Jurkat, Clone E6-1 (cell line): ENCODE results near the gene POMT1.
"Not testable (repeated sequence)": the region's sequence is repeated elsewhere in the genome, so short reads cannot be mapped to it uniquely, and the experiment has no call there.

Source experiments
- DNase-seq: peaks from one replicate; pipeline ENCODE4 v3.0.0-alpha.2; 2011; ENCODE audit warnings: low read depth, low spot score
- H3K4me3 ChIP-seq: 2 replicates; pipeline ENCODE4 v1.5.1; 2011; ENCODE audit warnings: mild to moderate bottlenecking, low read length, control low read depth, moderate library complexity

The POMT1 gene

DNA sequence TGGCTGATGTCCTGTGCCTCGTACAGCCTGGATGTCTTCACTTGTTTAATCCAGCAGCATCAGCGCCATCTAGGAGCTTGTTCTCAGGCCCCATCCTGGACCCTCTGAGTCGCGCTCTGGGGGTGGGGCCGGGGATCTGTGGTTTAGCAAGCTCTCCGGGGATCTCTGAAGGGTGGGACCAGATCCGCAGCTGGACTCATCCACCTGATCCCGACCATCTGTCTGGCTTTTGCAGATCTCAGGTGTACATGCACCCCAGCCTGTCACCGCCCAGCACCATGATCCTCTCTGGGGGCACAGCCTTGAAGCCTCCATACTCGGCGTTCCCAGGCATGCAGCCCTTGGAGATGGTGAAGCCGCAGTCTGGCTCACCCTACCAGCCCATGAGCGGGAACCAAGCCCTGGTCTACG lies 15.1 kb upstream of the POMT1 start:
- H3K4me3 ChIP-seq: no peak overlapping the region
- no peak for DNase-seq

- DNase-seq: no peak
- H3K4me3 ChIP-seq: no peak overlapping the region
These were observed 12.2 kb upstream of the POMT1 start for GRCh38 chr9:131490514-131490913.

- no peak for DNase-seq
- H3K4me3 ChIP-seq: no peak overlapping the region
These were observed 11.6 kb upstream of the POMT1 start for GRCh38 chr9:131491001-131491710.

DNA sequence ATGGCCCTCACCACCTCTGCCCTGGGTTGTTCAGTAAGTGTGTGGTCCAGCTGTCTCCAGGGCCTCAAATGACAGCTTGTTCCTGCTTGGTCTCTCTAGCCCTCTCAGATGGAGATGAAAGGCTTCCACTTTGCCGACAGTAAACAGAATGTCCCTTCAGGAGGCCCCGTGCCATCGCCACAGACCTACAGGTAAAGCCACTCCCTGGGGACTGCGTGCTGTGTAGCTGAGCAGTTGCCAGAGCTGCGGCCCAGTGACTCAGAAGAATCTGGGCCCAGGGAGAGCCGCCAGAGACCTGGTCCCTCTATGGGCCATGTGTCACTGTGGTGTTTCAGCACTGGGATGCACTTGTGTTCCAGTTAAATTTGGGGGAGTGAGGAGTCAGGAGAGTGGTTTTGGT lies 10.6 kb upstream of the POMT1 start:
- no peak overlapping the region for H3K4me3 ChIP-seq
- DNase-seq: no peak

GRCh38 chr9:131494296-131494870 lies 8.3 kb upstream of the POMT1 start:
- no peak for DNase-seq
- no peak overlapping the region for H3K4me3 ChIP-seq

GRCh38 chr9:131495785-131496184 lies 6.9 kb upstream of the POMT1 start:
- no peak for DNase-seq
- no peak overlapping the region for H3K4me3 ChIP-seq

DNA sequence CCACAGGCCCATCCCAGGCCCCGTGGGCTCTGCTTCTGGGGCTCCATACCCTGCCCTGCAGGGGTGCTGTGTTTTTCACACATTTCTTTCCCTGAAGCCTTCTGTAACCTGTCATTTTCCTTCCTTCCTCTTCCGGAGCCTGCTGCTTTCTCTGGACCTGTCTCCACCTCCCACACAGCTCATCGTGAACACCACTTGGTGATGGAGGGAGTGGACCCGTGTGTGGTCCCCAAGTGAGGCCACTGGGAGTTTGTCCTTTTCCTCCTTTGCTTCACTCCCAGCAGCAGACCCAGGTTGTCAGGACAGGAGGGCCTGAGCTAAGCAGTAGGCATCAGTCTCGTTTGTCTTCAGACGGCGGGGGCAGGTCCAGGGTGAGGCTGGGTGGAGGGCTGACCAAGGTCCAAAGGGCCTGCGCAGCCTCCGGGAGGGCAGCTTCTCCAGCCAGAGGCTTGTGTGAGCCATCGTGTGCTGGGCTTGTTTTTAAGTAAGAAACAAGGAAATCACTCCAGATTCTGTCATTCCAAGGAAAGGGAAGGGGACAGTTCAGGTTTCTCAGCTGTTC lies 5.8 kb upstream of the POMT1 start:
- no peak for DNase-seq
- no peak overlapping the region for H3K4me3 ChIP-seq

DNA sequence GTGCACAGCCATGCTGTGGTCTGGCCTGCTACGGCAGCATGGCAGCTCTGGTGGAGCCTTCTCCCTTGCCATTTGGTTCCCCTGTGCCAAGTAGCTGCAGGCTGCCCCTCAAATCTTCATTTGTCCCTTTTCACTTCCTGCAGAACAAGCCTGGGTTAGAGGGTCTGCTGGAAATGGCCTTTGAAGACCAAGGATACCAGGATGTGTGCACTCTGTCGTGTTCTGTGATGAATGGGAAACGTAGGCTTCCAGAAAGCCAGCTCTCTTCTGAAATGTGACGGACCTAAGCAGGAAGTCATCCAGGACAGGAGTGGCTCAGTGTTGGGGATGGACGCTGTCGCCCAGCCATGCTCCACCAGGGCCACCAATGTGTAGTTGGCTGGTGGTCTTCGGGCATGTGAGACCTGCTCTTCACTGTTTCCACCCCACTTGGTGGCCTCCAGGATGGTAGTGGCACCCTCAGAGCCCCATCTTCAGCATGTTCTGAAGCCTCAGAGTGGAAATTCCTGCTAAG lies 3.4 kb upstream of the POMT1 start:
- DNase-seq: no peak
- H3K4me3 ChIP-seq: no peak overlapping the region

GRCh38 chr9:131500377-131500776 lies 2.3 kb upstream of the POMT1 start:
- peak overlapping the region; percentile 89 for H3K4me3 ChIP-seq

DNA sequence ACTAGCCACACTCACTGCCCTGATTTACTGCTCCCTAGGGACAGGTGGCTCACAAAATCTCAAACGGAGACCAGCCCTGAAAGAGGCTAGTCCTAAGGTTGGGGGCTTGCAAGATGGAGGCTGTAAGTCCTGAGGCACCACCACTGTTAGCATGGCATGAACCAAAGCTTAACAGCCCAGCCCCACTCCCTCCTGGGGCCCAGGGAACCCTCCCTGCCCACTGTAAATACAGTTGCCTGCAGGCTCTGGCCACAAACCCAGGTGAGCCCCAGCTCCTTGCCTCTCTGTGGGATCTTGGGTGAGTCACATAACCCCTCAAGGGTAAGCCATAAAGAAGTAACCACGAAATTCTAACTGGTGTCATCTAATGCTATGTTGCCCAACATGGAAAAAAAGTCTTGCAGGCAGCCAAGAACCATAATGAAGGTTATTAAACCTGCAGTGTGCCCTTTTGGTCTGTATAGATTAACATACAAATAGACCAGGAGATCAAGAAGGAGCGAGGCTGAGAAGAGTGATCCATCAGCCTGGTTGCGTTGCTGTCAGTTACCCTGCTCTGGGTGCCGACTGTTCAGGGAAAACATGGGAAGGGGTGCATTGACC lies 1.7 kb upstream of the POMT1 start:
- H3K4me3 ChIP-seq: peak overlapping the region; percentile 89
- peak; percentile 93 for DNase-seq

More at GRCh38 chr9:131500377-131500776, 2.3 kb upstream of the POMT1 start:
- peak; percentile 91 for DNase-seq

GRCh38 chr9:131503626-131504465 lies 1.1 kb downstream of the POMT1 start:
- DNase-seq: peak; percentile 70
- H3K4me3 ChIP-seq: peak overlapping the region; percentile 89

- no peak overlapping the region for H3K4me3 ChIP-seq
- no peak for DNase-seq
These were observed 2.3 kb downstream of the POMT1 start for GRCh38 chr9:131505012-131505411.

GRCh38 chr9:131511416-131511815 lies 8.7 kb downstream of the POMT1 start:
- no peak for DNase-seq
- no peak overlapping the region for H3K4me3 ChIP-seq

GRCh38 chr9:131511880-131512279 lies 9.2 kb downstream of the POMT1 start:
- no peak for DNase-seq
- no peak overlapping the region for H3K4me3 ChIP-seq

- H3K4me3 ChIP-seq: no peak overlapping the region
- no peak for DNase-seq
These were observed 10.5 kb downstream of the POMT1 start for GRCh38 chr9:131513177-131513576.

DNA sequence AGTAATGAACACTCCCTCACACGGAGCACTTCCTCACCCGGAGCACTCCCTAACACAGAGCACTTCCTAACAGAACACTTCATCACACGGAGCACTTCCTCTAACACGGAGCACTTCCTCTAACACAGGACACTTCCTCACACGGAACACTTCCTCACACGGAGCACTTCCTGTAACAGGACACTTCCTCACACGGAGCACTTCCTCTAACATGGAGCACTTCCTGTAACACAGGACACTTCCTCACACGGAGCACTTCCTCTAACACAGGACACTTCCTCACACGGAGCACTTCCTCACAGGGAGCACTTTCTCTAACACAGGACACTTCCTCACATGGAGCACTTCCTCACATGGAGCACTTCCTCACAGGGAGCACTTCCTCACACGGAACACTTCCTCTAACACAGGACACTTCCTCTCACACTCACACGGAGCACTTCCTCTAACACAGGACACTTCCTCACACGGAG lies 12.9 kb downstream of the POMT1 start:
- DNase-seq, H3K4me3 ChIP-seq: not testable (repeated sequence)

DNA sequence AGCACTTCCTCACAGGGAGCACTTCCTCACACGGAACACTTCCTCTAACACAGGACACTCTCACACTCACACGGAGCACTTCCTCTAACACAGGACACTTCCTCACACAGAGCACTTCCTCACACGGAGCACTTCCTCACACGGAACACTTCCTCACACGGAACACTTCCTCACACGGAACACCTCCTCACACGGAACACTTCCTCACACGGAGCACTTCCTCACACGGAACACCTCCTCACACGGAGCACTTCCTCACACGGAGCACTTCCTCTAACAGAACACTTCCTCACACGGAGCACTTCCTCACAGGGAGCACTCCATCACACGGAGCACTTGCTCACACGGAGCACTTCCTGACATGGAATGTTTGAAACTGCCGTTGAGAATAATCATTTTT lies 13.4 kb downstream of the POMT1 start:
- DNase-seq: no peak
- no peak overlapping the region for H3K4me3 ChIP-seq

DNA sequence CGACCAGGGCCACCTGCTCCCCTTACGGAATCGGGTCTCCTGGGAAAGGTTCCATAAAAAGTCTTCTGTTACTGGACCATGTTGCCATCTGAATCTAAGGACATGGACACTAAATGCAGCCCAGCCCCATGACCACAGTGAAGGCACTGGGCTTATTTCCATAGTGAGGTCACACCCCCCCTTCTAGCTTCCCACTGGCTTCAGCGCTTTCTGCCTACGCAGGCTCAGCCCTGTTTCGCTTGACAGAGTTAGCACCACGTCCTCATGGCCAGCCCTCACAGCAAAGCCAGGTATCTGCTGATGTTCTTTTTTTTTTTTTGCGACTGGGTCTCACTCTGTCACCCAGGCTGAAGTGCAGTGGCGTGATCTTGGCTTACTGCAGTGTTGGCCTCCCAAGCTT lies 14.2 kb downstream of the POMT1 start:
- H3K4me3 ChIP-seq: no peak overlapping the region
- DNase-seq: no peak

GRCh38 chr9:131517761-131518190 lies 15.1 kb downstream of the POMT1 start:
- no peak for DNase-seq
- no peak overlapping the region for H3K4me3 ChIP-seq
